Esophagus muscularis mucosa (tissue), 4 donors: Measurements from ENCODE around the gene DDA1. TPM values are rescaled to one million over a fixed set of nuclear protein-coding genes. Genes with fewer than 3 reads are reported as not detected.

Experiments
- DNase-seq: peaks from one replicate; pipeline ENCODE4 v3.0.0-alpha.2; 2017; ENCODE audit errors: extremely low spot score
- H3K27ac ChIP-seq, 4 donors: fragments of 200-600 bp; sonication (generic); replicated peaks in 1 of 4; 1 replicate in 3 of 4; 2 replicates in 1 of 4; pipeline ENCODE4 v1.5.1; 2016 to 2019; ENCODE audit warnings: mild to moderate bottlenecking in 1 of 4
- H3K27me3 ChIP-seq, 4 donors: fragments of 200-600 bp; sonication (generic); one replicate each; pipeline versions ENCODE4 v1.5.1 to v1.6.0; 2016 to 2019
- H3K36me3 ChIP-seq, 4 donors: fragments of 200-600 bp; sonication (generic); one replicate each; pipeline ENCODE4 v1.5.1; 2016 to 2019
- H3K4me1 ChIP-seq, 4 donors: fragments of 200-600 bp; sonication (generic); one replicate each; pipeline ENCODE4 v1.5.1; 2016 to 2019
- H3K4me3 ChIP-seq, 4 donors: fragments of 200-600 bp; sonication (generic); 1 replicate in 2 of 4; 2 replicates in 2 of 4; pipeline ENCODE4 v1.5.1; 2016 to 2019; ENCODE audit warnings: mild to moderate bottlenecking in 4 of 4, moderate library complexity in 1 of 4
- H3K9me3 ChIP-seq, 4 donors: fragments of 200-600 bp; sonication (generic); 1 replicate in 3 of 4; 2 replicates in 1 of 4; pipeline ENCODE4 v1.5.1; 2016 to 2019
- CTCF ChIP-seq, 3 experiments: fragments of 200-600 bp in 2 of 3; fragments of 450-650 bp in 1 of 3; sonication (generic) in 2 of 3; IDR thresholded peaks; one replicate each; pipeline ENCODE4 v1.5.1; 2017 to 2019; ENCODE audit warnings: antibody characterized with exemption in 3 of 3, mild to moderate bottlenecking in 2 of 3, moderate library complexity in 1 of 3
- EP300 ChIP-seq: sonication (generic); formaldehyde crosslinking; IDR thresholded peaks from one replicate; pipeline ENCODE4 v1.6.1; 2017; ENCODE audit warnings: antibody characterized with exemption
- POLR2A ChIP-seq: fragments of 450-650 bp; IDR thresholded peaks from one replicate; pipeline ENCODE4 v1.6.1; 2017; ENCODE audit warnings: antibody characterized with exemption, moderate library complexity, mild to moderate bottlenecking, low read depth
- POLR2AphosphoS5 ChIP-seq, 2 donors: sonication (generic); formaldehyde crosslinking; IDR thresholded peaks; one replicate each; pipeline ENCODE4 v1.6.1; 2017; ENCODE audit warnings: antibody characterized with exemption in 2 of 2
- WGBS: methylation state at CpG from one replicate; pipeline ENCODE4 v1.1.5; 2018; 5-methylcytosine and 5-hydroxymethylcytosine counted together
- intact Hi-C: fragments of 100-400 bp; cut with DNase I; formaldehyde crosslinking; loops from one replicate; pipeline ENCODE4 v1.15.1; 2023
- total RNA-seq, 4 donors: library from RNA; depleted of rRNA; stranded (reverse); fragments of >200 nt; gene quantifications; one replicate each; pipeline versions ENCODE4 v1.1.0 to v1.2.1, GENCODE V29; 2016

Gene DDA1
- total RNA-seq, 4 donors from 2014 or later, result 12.0 to 25.4 (median 20.9) TPM

GRCh38 chr19:17307876-17308377 lies 1.4 kb upstream of the DDA1 start:
- TF ChIP-seq CTCF (IDR thresholded peaks at IDR 0.05), result no peak
- no peak for TF ChIP-seq EP300
- no peak for TF ChIP-seq POLR2AphosphoS5 (IDR thresholded peaks at IDR 0.05)
- TF ChIP-seq POLR2A, result no peak
- Histone ChIP-seq H3K9me3 (no peaks in the 10 kb centered on the region), H3K27ac (peak overlapping the region in 3 of 4 donors; percentile 1 to 92 (median 90)), H3K4me3 (no peak overlapping the region), H3K4me1 (peaks cover 60 to 91% (median 81%) of the 10 kb centered on the region in 4 donors), H3K27me3 (peaks cover 0 to 9% (median 0%) of the 10 kb centered on the region in 4 donors), H3K36me3 (peaks cover 0 to 17% (median 3%) of the 10 kb centered on the region in 4 donors)
- 87% methylated on average over 8 of the region's 8 CpGs for WGBS
- intact Hi-C loops, result no loop called here
- no peak for DNase-seq

GRCh38 chr19:17309965-17310461 lies 650 bp downstream of the DDA1 start:
- H3K27me3 ChIP-seq, result peaks cover 0 to 9% (median 0%) of the 10 kb centered on the region in 4 donors
- intact Hi-C loops, result no loop called here
- no peak for DNase-seq
- H3K36me3 ChIP-seq, result peaks cover 9 to 35% (median 18%) of the 10 kb centered on the region in 4 donors
- H3K4me3 ChIP-seq, result peak overlapping the region; percentile 77 to 95 (median 93)
- no peaks in the 10 kb centered on the region for H3K9me3 ChIP-seq
- 10% methylated on average over 11 of the region's 23 CpGs for WGBS
- H3K27ac ChIP-seq, result peak overlapping the region; percentile 75 to 92 (median 80)
- peaks cover 43 to 72% (median 62%) of the 10 kb centered on the region in 4 donors for H3K4me1 ChIP-seq
- TF ChIP-seq CTCF (IDR thresholded peaks at IDR 0.05) (no peak), EP300 (no peak), POLR2A (no peak)

- Histone ChIP-seq H3K9me3 (no peaks in the 10 kb centered on the region), H3K27me3 (no peaks in the 10 kb centered on the region), H3K4me3 (no peak overlapping the region), H3K36me3 (peaks cover 19 to 48% (median 32%) of the 10 kb centered on the region in 4 donors), H3K4me1 (peaks cover 32 to 59% (median 50%) of the 10 kb centered on the region in 4 donors), H3K27ac (no peak overlapping the region)
- DNase-seq, result no peak
- intact Hi-C loops, result no loop called here
- WGBS, result 72% methylated on average over 10 of the region's 11 CpGs
- no peak for TF ChIP-seq CTCF (IDR thresholded peaks at IDR 0.05)
- no peak for TF ChIP-seq POLR2A
- TF ChIP-seq POLR2AphosphoS5 (IDR thresholded peaks at IDR 0.05), result no peak
- TF ChIP-seq EP300, result no peak
Measured at GRCh38 chr19:17311455-17312188, 2.3 kb downstream of the DDA1 start.

GRCh38 chr19:17312189-17313113 lies 3.1 kb downstream of the DDA1 start:
- Histone ChIP-seq H3K27me3 (no peaks in the 10 kb centered on the region), H3K36me3 (peaks cover 25 to 56% (median 38%) of the 10 kb centered on the region in 4 donors), H3K27ac (no peak overlapping the region), H3K9me3 (no peaks in the 10 kb centered on the region), H3K4me3 (no peak overlapping the region), H3K4me1 (peaks cover 24 to 51% (median 42%) of the 10 kb centered on the region in 4 donors)
- no peak for DNase-seq
- intact Hi-C loops, result no loop called here
- TF ChIP-seq POLR2AphosphoS5 (IDR thresholded peaks at IDR 0.05) (no peak), POLR2A (no peak)
- 86% methylated on average over 17 of the region's 20 CpGs for WGBS
